Measurements from ENCODE around the gene NAV2.
"Not testable (repeated sequence)": the region's sequence is repeated elsewhere in the genome, so short reads cannot be mapped to it uniquely, and the experiment has no call there.

NAV2 gene

DNA sequence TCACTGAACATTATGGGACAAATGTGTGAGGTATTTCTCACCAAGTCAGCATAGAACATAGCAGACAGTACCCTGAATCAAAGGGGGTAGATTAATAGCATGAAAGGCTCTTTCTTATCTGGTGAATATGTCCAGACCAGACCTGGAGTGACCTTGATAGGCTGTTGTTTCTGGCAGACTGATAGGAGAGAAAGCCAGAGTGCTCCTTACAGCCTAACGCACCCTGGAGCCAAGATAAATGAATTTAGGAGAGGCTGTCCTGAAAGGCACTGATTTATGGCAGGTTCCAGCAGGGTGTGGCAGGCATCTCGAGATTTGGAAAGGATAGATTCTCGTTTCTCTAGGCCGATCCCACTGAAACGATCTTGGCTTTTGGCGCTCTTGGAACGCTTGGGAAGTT lies 243.0 kb downstream of the NAV2 start:
- no peak for DNase-seq (ENCODE audit: low read depth)

GRCh38 chr11:19956228-19956627 lies 243.6 kb downstream of the NAV2 start:
- DNase-seq (ENCODE audit: low read depth) = no peak

GRCh38 chr11:19957294-19957943 lies 244.8 kb downstream of the NAV2 start:
- no peak for DNase-seq (ENCODE audit: low read depth)

GRCh38 chr11:19958204-19958603 lies 245.6 kb downstream of the NAV2 start:
- DNase-seq (ENCODE audit: low read depth) = no peak

GRCh38 chr11:19959210-19959609 lies 246.6 kb downstream of the NAV2 start:
- DNase-seq (ENCODE audit: low read depth) = no peak

DNA sequence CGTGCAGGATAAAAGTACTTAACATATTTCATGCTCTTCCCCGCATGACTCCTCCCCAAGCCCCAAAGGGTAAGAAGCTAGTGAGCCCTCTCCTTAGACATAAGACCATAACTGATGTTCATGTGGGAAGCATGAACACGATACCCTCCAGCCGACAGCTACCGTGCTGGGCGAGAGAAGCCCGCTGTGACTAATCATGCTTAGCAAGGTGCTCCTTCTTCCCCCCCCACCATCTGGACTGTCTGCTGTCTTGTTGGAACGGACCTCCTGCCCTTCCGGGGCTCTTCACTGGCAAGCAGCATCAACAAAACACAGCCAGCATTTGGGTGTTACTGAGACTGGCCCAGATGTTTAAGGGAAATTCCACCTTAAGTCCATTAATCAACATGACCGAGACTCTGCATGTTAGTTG lies 247.0 kb downstream of the NAV2 start:
- no peak for DNase-seq (ENCODE audit: low read depth)

GRCh38 chr11:19960410-19960809 lies 247.8 kb downstream of the NAV2 start:
- DNase-seq (ENCODE audit: low read depth) = not testable (repeated sequence)

DNA sequence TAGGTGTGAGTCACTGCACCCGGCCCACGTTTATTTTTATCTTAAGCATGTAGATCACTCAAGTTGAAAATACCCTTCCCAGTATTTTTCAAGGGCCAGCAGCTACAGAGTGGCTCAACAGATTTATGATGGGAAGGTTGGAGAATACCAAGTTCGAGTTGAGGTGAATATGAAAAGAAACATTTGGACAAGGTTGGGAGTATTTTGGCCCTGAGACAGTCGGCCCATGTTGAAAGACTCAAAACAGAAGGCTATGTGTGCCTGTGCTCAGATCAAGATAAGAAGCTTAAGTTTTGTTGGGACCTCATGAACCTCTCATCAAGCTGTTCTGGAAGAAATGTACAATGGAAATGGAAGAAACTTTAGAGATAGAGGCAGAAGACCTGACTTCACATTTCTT lies 248.6 kb downstream of the NAV2 start:
- DNase-seq (ENCODE audit: low read depth) = no peak

DNA sequence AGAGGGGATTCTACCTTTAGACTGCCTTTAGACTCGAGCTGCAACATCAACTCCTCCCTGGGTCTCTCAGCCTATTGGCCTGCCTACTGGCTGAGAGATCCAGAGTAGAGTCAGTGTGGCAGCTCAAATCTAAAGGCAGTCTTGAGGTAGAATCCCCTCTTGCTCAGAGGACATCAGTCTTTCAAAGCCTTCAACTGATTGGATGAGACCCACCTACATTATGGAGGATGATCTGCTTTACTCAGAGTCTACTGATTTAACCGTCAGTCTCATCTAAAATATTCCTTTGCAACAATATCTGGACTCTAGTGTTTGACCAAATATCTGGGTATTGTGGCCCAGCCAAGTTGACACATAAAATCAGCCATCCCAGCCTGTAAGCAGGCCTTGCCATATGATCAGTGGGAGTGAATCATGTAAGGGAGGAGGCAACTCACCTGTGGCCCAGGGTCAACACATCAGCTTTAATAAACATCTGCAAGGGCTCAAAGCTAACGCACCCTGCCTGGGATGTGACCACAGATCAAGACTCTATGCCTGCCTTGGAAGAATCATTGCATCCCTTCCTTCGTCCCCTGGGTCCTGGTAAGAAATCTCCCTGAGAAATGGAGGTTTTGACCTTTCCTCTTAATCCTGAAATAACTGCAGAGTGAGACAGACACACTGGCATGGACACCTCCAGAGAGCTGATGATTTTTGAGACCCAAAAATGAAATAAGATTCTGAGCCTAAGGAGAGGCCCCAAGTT lies 249.6 kb downstream of the NAV2 start:
- no peak for DNase-seq (ENCODE audit: low read depth)

- DNase-seq (ENCODE audit: low read depth) = no peak
These were observed 250.2 kb downstream of the NAV2 start for GRCh38 chr11:19962801-19963175.

DNA sequence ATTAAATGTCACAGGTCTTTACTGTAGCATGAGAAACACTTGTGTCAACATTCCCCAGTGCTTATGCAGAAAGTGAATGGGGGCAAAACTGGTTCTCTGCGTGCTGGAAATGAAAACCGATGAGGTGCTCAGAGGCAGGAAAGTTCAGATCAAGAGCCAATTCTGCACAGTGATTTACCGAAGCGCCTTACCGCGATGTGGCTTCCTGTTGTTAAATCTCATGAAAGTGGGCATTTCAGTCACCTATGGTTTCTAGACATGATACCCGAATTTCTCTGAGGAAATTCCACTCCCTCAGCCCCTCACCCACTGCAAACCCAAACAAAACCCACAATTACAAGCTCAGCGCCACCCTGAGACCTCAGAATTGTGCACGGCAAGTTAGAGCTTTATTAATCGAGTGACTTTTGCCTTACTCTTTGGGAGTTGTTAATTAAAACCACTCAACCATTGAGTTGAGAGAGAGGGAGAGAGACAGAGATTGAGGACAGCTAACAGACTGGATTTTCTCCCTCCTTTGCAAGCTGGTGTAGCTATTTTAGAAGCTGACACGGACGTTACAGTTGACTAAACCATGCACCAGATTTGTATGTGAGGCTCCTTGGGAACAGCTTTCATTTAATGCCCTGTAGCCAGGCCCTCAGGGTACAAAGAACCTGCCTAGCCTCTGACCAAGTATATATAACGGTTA lies 251.2 kb downstream of the NAV2 start:
- no peak for DNase-seq (ENCODE audit: low read depth)

- DNase-seq (ENCODE audit: low read depth) = no peak
These were observed 253.8 kb downstream of the NAV2 start for GRCh38 chr11:19966441-19966840.

- DNase-seq (ENCODE audit: low read depth) = no peak
These were observed 254.3 kb downstream of the NAV2 start for GRCh38 chr11:19966927-19967326.

- DNase-seq (ENCODE audit: low read depth) = no peak
These were observed 255.2 kb downstream of the NAV2 start for GRCh38 chr11:19967787-19968186.

DNA sequence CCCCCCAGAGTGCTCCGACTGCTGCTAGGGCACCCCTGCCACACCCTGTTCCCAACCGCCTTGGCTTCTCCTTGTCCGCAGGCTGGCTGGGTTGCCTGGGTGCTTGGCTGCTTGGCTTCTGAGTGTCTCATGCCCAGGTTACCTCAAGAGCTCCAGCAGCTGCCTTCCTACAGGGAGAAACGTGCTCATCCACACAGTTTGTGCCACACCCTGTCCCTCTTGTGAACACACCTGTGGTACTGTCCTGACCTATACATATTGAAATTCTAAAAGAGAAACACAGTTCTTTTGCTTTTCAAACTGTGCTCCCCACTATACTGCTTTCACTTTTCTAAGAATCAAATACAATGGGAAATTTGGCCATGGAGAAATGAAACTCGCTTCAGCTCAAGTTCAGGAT lies 256.2 kb downstream of the NAV2 start:
- no peak for DNase-seq (ENCODE audit: low read depth)

- DNase-seq (ENCODE audit: low read depth) = no peak
These were observed 258.3 kb downstream of the NAV2 start for GRCh38 chr11:19970944-19971343.

DNA sequence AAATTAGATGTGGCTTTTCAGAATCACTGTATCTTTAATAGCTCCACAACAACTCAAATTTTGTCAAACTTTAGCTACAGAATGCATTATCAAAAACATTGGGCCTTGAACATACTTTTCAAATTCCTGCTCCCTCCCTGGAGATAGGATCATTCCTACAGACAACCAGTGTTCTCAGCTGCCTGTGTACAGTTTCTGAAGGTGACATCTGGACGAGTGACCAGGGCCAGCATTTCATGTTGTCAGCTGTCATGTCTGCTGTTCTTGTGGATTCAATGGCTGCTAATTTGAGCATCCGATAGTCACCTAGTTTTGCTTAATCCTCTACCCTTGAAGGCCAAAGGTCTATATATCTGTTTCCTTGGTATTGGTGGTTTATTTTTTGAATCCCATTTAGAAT lies 259.5 kb downstream of the NAV2 start:
- no peak for DNase-seq (ENCODE audit: low read depth)

DNA sequence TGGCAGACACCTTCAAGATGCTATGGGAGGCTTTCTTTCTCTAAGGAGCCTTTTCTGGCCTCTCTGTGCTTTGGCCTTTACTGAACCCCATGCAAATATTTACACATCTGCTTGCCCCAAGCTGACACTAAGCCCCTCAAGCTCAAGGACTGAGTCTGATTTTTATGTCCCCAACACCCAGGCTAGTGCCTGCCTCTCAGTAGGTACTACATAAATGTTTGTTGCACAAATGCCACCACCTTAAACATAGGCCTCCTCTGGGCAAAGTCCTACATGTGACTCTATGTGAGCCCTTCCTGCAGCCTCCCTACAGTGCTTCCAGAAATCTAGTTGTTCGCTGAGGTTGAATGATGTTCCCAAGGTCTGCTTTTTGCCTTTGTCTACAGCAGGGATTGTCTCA lies 260.0 kb downstream of the NAV2 start:
- no peak for DNase-seq (ENCODE audit: low read depth)

DNA sequence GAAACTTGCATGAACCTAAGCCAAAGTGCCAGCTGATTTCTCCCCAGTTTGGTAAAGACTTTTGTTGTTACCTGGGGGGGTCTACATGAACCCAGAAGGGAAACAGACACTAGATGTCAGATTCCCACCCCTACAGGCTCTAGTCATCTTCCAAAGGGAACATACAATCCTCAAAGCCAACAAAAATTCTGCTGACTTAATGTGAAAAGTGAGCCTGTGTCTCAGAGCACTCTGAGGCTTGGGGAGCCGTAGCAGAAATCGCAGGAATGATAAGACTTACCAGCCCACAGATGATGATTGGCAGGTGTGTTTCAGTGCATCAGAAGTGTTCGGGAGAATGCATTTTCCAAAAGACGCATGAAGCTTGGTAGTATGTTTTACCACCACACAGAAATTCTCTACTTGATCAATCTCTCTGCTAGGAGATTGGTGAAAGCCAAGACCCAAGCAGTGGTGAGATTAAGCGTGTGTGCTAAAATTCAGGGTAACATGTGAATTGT lies 260.5 kb downstream of the NAV2 start:
- no peak for DNase-seq (ENCODE audit: low read depth)

DNA sequence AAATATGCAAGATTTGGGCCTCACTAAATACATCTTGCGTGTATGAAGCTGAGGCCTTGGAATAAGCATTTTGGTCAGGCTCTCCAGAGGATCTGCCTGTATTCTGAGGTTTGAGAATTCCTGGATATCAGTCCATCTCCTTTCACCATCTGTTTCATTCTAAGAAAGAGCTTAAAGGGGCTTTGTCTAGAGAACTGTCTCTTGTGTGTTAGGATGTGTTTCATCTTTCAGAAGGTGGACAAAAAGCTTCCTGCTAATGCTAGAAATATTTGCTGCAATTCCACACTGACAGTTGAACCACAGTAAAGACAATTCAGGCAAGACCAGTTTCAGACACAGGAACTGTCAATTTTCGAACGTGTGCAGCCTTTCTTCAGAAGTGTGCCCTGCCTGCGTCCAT lies 262.2 kb downstream of the NAV2 start:
- no peak for DNase-seq (ENCODE audit: low read depth)

- no peak for DNase-seq (ENCODE audit: low read depth)
These were observed 262.9 kb downstream of the NAV2 start for GRCh38 chr11:19975414-19975990.

DNA sequence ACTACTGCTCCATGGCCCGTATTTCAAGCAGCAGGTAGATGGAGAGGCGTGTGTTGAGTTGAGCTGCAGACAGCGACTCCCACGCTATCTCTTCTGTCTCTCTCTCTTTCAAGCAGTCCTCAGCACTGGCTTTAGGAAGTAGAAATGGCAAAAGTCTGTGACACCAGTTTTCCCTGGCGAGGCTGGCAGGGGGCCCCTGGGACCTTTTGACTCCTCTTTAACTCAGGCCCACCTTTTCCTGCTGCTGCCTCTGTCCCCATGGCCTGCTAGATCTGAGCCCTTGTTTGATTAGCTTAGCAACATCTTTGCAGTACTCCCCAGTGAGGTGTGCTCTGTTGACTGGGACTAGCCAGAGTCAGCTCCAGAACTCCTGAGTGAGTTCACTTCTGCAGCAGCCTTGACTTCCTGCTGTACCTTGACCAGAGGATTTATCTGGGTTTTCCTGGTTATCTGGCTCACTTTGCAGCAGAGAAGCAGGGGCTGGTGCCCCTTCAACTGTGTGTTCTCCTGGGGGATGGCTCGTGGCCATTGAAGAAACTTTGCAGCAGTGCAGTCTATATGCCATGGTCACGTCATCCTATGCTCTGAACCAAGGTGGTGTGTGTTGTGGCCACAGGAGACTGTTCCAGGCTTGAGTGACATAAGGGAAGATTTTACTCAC lies 263.8 kb downstream of the NAV2 start:
- no peak for DNase-seq (ENCODE audit: low read depth)

Data from stimulated activated CD8-positive, alpha-beta memory T cell treated with anti-CD3 and anti-CD28 coated beads, Interleukin-7, amount 100 ng/mL, for 24 hours (primary cell).